ENCODE measurements around the gene NFATC2. TPM values are rescaled to one million over a fixed set of nuclear protein-coding genes. Genes with fewer than 3 reads are reported as not detected.

NFATC2 gene
- total RNA-seq, 1 experiment from 2014 or later, result 0.61 TPM

DNA sequence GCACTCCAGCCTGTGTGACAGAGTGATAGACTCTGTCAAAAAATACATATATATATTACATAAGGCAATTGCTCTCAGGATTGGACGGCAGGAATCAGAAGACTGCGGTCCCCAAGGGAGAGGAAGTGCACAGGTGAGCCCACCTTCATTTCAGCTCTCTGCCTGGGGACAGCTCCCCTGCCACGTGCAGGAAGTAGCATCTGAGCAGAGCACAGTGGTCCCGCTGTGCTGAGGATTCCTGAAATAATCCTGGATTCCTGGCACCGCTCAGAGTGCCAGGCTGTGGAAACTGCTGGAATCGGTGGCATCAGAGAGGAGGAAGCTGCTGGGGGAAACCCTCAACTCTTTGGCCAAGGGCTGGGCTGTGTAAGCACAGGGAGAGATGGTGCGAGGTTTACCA, 27.7 kb downstream of the NFATC2 start:
- Histone ChIP-seq H2AFZ (ENCODE audit: low read length) (no peak overlapping the region), H4K5ac (ENCODE audit: insufficient read length, low read depth, low read length) (no peak overlapping the region), H2BK15ac (ENCODE audit: low read depth, low read length) (no peak overlapping the region), H3K79me2 (ENCODE audit: insufficient read depth, low read length) (no peaks in the 10 kb centered on the region), H4K8ac (replicated peaks; ENCODE audit: insufficient read length, low read depth, low read length) (no peak overlapping the region), H3K23me2 (ENCODE audit: insufficient read length, low read depth, low read length, poor library complexity, severe bottlenecking) (no peaks in the 10 kb centered on the region), H3K23ac (ENCODE audit: insufficient read length, low read depth, low read length) (no peak overlapping the region), H2BK20ac (ENCODE audit: low read depth, low read length, poor library complexity, severe bottlenecking) (no peak overlapping the region), H3K56ac (ENCODE audit: insufficient read length, low read depth, low read length) (no peak overlapping the region), H2BK5ac (ENCODE audit: insufficient read length, low read length) (no peak overlapping the region), H3K9ac (ENCODE audit: extremely low read depth, insufficient read length, low read length) (no peak overlapping the region), H3K4me2 (ENCODE audit: insufficient read depth, insufficient read length, low read length) (no peak overlapping the region), H2BK120ac (ENCODE audit: low read depth, low read length, poor library complexity, severe bottlenecking) (no peak overlapping the region), H3K4me1 (ENCODE audit: insufficient read depth, low read length) (no peaks in the 10 kb centered on the region), H2BK12ac (ENCODE audit: insufficient read length, low read depth, low read length) (no peak overlapping the region), H3K14ac (ENCODE audit: insufficient read depth, low read length) (no peak overlapping the region), H4K91ac (ENCODE audit: insufficient read length, low read depth, low read length) (no peak overlapping the region), H3K9me3 (ENCODE audit: control insufficient read depth, low read depth, low read length) (no peaks in the 10 kb centered on the region), H3K27ac (ENCODE audit: insufficient read length, low read depth, low read length) (no peak overlapping the region), H4K20me1 (ENCODE audit: control insufficient read depth, insufficient read depth, insufficient read length) (no peaks in the 10 kb centered on the region), H3K4ac (ENCODE audit: low read depth, low read length) (no peak overlapping the region), H3T11ph (ENCODE audit: low read length) (no peak overlapping the region), H2AK5ac (ENCODE audit: insufficient read length, low read length) (no peak overlapping the region), H3K27me3 (ENCODE audit: insufficient read depth, low read length) (no peaks in the 10 kb centered on the region), H3K79me1 (ENCODE audit: insufficient read depth, low read depth, low read length, poor library complexity, severe bottlenecking) (no peaks in the 10 kb centered on the region), H3K18ac (ENCODE audit: insufficient read length, low read depth, low read length) (no peak overlapping the region)
- WGBS (ENCODE audit: extremely low coverage, insufficient read length, low lambda C conversion rate), result no CpG with 5 or more reads among the region's 7 CpGs
- peaks cover 0 to 9% of the 10 kb centered on the region in 2 experiments; a peak in 2 of 4 replicates for H3K4me1 Mint-ChIP-seq
- no peak for DNase-seq
- no peak overlapping the region for H3K4me3 Mint-ChIP-seq
- no peak overlapping the region for H3K27ac Mint-ChIP-seq
- no peaks in the 10 kb centered on the region for H3K36me3 Mint-ChIP-seq (ENCODE audit: insufficient read depth in 1 of 3, low read depth in 3 of 3)
- TF ChIP-seq, protein P1, sequence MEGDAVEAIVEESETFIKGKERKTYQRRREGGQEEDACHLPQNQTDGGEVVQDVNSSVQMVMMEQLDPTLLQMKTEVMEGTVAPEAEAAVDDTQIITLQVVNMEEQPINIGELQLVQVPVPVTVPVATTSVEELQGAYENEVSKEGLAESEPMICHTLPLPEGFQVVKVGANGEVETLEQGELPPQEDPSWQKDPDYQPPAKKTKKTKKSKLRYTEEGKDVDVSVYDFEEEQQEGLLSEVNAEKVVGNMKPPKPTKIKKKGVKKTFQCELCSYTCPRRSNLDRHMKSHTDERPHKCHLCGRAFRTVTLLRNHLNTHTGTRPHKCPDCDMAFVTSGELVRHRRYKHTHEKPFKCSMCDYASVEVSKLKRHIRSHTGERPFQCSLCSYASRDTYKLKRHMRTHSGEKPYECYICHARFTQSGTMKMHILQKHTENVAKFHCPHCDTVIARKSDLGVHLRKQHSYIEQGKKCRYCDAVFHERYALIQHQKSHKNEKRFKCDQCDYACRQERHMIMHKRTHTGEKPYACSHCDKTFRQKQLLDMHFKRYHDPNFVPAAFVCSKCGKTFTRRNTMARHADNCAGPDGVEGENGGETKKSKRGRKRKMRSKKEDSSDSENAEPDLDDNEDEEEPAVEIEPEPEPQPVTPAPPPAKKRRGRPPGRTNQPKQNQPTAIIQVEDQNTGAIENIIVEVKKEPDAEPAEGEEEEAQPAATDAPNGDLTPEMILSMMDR (conservative IDR thresholded peaks at IDR 0.05), result no peak
- H3K27me3 Mint-ChIP-seq (ENCODE audit: low read depth), result no peaks in the 10 kb centered on the region; the same call in 1 of the 2 replicates
- H3K9me3 Mint-ChIP-seq, result no peaks in the 10 kb centered on the region
